Spleen (tissue), 11 donors: ENCODE data around the gene SPEN. TPM values are rescaled to one million over a fixed set of nuclear protein-coding genes. Genes with fewer than 3 reads are reported as not detected.

Experiments used
- DNase-seq: peaks from one replicate; pipeline ENCODE4 v3.0.0-alpha.2; 2020
- H3K27ac ChIP-seq, 8 donors: fragments of 200-600 bp; sonication (generic) in 7 of 8; 1 replicate in 4 of 8; 2 replicates in 4 of 8; pipeline versions ENCODE4 v1.5.0 to v1.8.0; 2016 to 2021; ENCODE audit warnings: inconsistent platforms in 4 of 8, mild to moderate bottlenecking in 4 of 8, moderate library complexity in 1 of 8
- H3K27me3 ChIP-seq, 7 donors: fragments of 200-600 bp; sonication (generic) in 6 of 7; replicated peaks in 1 of 7; 1 replicate in 4 of 7; 2 replicates in 3 of 7; pipeline versions ENCODE4 v1.5.0 to v1.8.0; 2016 to 2021; ENCODE audit warnings: inconsistent platforms in 3 of 7, mild to moderate bottlenecking in 1 of 7
- H3K36me3 ChIP-seq, 6 donors: fragments of 200-600 bp; sonication (generic) in 5 of 6; 1 replicate in 4 of 6; 2 replicates in 2 of 6; pipeline versions ENCODE4 v1.5.0 to v1.8.0; 2016 to 2021; ENCODE audit warnings: inconsistent platforms in 2 of 6
- H3K4me1 ChIP-seq, 6 donors: fragments of 200-600 bp; sonication (generic) in 5 of 6; 1 replicate in 3 of 6; 2 replicates in 3 of 6; pipeline versions ENCODE4 v1.5.0 to v1.8.0; 2016 to 2021; ENCODE audit warnings: inconsistent platforms in 3 of 6
- H3K4me3 ChIP-seq, 8 donors: fragments of 200-600 bp; sonication (generic) in 7 of 8; 1 replicate in 4 of 8; 2 replicates in 4 of 8; pipeline versions ENCODE4 v1.5.0 to v1.8.0; 2016 to 2021; ENCODE audit warnings: inconsistent platforms in 4 of 8, mild to moderate bottlenecking in 4 of 8, moderate library complexity in 2 of 8
- H3K9me3 ChIP-seq, 8 donors: fragments of 200-600 bp; sonication (generic) in 7 of 8; 1 replicate in 4 of 8; 2 replicates in 4 of 8; pipeline versions ENCODE4 v1.5.0 to v1.8.0; 2016 to 2021; ENCODE audit warnings: inconsistent platforms in 4 of 8
- CTCF ChIP-seq, 11 experiments: fragments of 200-600 bp in 7 of 11; fragments of 450-650 bp in 4 of 11; sonication (generic) in 4 of 11; IDR thresholded peaks in 8 of 11; conservative IDR thresholded peaks in 3 of 11; 1 replicate in 7 of 11; 2 replicates in 4 of 11; pipeline versions ENCODE4 v1.4.0 to v1.8.0; 2016 to 2021; ENCODE audit warnings: antibody characterized with exemption in 11 of 11, inconsistent platforms in 4 of 11, mild to moderate bottlenecking in 1 of 11
- POLR2A ChIP-seq, 3 donors: fragments of 450-650 bp; IDR thresholded peaks; one replicate each; pipeline ENCODE4 v1.5.1; 2017; ENCODE audit warnings: antibody characterized with exemption in 3 of 3, mild to moderate bottlenecking in 1 of 3
- POLR2AphosphoS5 ChIP-seq, 3 donors: sonication (generic); formaldehyde crosslinking; IDR thresholded peaks; one replicate each; pipeline ENCODE4 v1.5.1; 2017; ENCODE audit warnings: antibody characterized with exemption in 3 of 3
- WGBS, 5 donors: extraction: QIAGEN DNeasy Blood & Tissue Kit in 3 of 5; methylation state at CpG; one replicate each; pipeline versions ENCODE4 v1.1.5 to v1.1.7; 2013 to 2018; 5-methylcytosine and 5-hydroxymethylcytosine counted together
- intact Hi-C: fragments of 100-400 bp; cut with DNase I; formaldehyde crosslinking; loops from one replicate; pipeline ENCODE4 v1.15.0; 2023; ENCODE audit warnings: low total_unique reads
- polyA plus RNA-seq, 3 donors: library from polyadenylated mRNA; stranded (reverse); fragments of 200-250 nt; gene quantifications; one replicate each; pipeline ENCODE4 v1.2.1, GENCODE V29; 2013
- total RNA-seq, 7 donors: library from RNA; depleted of rRNA in 3 of 7; stranded (reverse); fragments of >200 nt in 3 of 7; fragmentation: NEBNext Ultra II Directional in 4 of 7; extraction: Animal tissue kit (Norgen Biotek cat#: 25700) in 4 of 7; gene quantifications; one replicate each; pipeline versions ENCODE4 v1.1.0 to v1.2.1, GENCODE V29; 2016 to 2021
- donor health status: healthy with polysubstance abuse.
- donor health status: DM: no; HTN: no; CAD: no; lungs with moderate emphysema.
- donor health status: DM: no; HTN: no; CAD: no.
- donor health status: Bipolar disorder and iron deficiency.
- donor health status: healthy.
- donor health status: DM: no; HTN: no; CAD: no.
- donor health status: DM: yes; HTN: yes; CAD: no.

Gene SPEN
- total and polyA plus RNA-seq, 10 donors: 8.0 to 75.9 (median 58.4) TPM

GRCh38 chr1:15852036-15852827 is 4.7 kb downstream of the SPEN start:
- no peak for TF ChIP-seq CTCF (IDR thresholded peaks at IDR 0.05 in 8 of 11, conservative IDR thresholded peaks at IDR 0.05 in 3 of 11)
- no peak for TF ChIP-seq POLR2A (IDR thresholded peaks at IDR 0.05)
- no peak for TF ChIP-seq POLR2AphosphoS5 (IDR thresholded peaks at IDR 0.05)
- Histone ChIP-seq H3K9me3 (no peaks in the 10 kb centered on the region), H3K4me1 (peaks cover 32 to 86% (median 75%) of the 10 kb centered on the region in 6 donors), H3K27ac (peak overlapping the region in 6 of 8 donors; percentile 0 to 99 (median 98)), H3K27me3 (no peaks in the 10 kb centered on the region), H3K4me3 (peak overlapping the region in 2 of 8 donors; percentile 9 to 13), H3K36me3 (no peaks in the 10 kb centered on the region)
- 39 to 51% (median 40%) methylated on average over 6 of the region's 6 CpGs for WGBS, 5 donors
- intact Hi-C loops: loop anchor here (10.0 kb wide), 1 partner anchor 63 kb away; no protein-coding TSS in a partner anchor
- DNase-seq: no peak

GRCh38 chr1:15852828-15853302 is 5.4 kb downstream of the SPEN start:
- TF ChIP-seq POLR2AphosphoS5 (IDR thresholded peaks at IDR 0.05): no peak
- TF ChIP-seq POLR2A (IDR thresholded peaks at IDR 0.05): no peak
- no peak for TF ChIP-seq CTCF (IDR thresholded peaks at IDR 0.05 in 8 of 11, conservative IDR thresholded peaks at IDR 0.05 in 3 of 11)
- intact Hi-C loops: loop anchor here (10.0 kb wide), 1 partner anchor 62 kb away; no protein-coding TSS in a partner anchor
- DNase-seq: no peak
- H3K27me3 ChIP-seq: no peaks in the 10 kb centered on the region
- WGBS, 5 donors: 82 to 89% (median 86%) methylated on average over 3 of the region's 3 CpGs
- H3K9me3 ChIP-seq: no peaks in the 10 kb centered on the region
- no peak overlapping the region for H3K27ac ChIP-seq
- no peaks in the 10 kb centered on the region for H3K36me3 ChIP-seq
- peaks cover 32 to 92% (median 78%) of the 10 kb centered on the region in 6 donors for H3K4me1 ChIP-seq
- no peak overlapping the region for H3K4me3 ChIP-seq

GRCh38 chr1:15856888-15857287 is 9.4 kb downstream of the SPEN start:
- no peak overlapping the region for H3K4me3 ChIP-seq
- H3K9me3 ChIP-seq: no peaks in the 10 kb centered on the region
- peak; percentile 24 for DNase-seq
- no peaks in the 10 kb centered on the region for H3K36me3 ChIP-seq
- WGBS, 5 donors: 87 to 93% (median 91%) methylated on average over 5 of the region's 5 CpGs
- no peaks in the 10 kb centered on the region for H3K27me3 ChIP-seq
- intact Hi-C loops: loop anchor here (10.0 kb wide), 1 partner anchor 58 kb away; no protein-coding TSS in a partner anchor
- TF ChIP-seq POLR2A (IDR thresholded peaks at IDR 0.05) (no peak), CTCF (IDR thresholded peaks at IDR 0.05 in 8 of 11, conservative IDR thresholded peaks at IDR 0.05 in 3 of 11) (no peak), POLR2AphosphoS5 (IDR thresholded peaks at IDR 0.05) (no peak)
- H3K4me1 ChIP-seq: peaks cover 21 to 97% (median 76%) of the 10 kb centered on the region in 6 donors
- H3K27ac ChIP-seq: no peak overlapping the region

GRCh38 chr1:15858069-15858670 is 10.7 kb downstream of the SPEN start:
- no peak for TF ChIP-seq CTCF (IDR thresholded peaks at IDR 0.05 in 8 of 11, conservative IDR thresholded peaks at IDR 0.05 in 3 of 11)
- TF ChIP-seq POLR2A (IDR thresholded peaks at IDR 0.05): no peak
- TF ChIP-seq POLR2AphosphoS5 (IDR thresholded peaks at IDR 0.05): no peak
- no peak overlapping the region for H3K4me3 ChIP-seq
- WGBS, 5 donors: 65 to 83% (median 73%) methylated on average over 6 of the region's 6 CpGs
- H3K9me3 ChIP-seq: no peaks in the 10 kb centered on the region
- intact Hi-C loops: loop anchor here (10.0 kb wide), 1 partner anchor 57 kb away; no protein-coding TSS in a partner anchor
- no peaks in the 10 kb centered on the region for H3K36me3 ChIP-seq
- no peak overlapping the region for H3K27ac ChIP-seq
- no peaks in the 10 kb centered on the region for H3K27me3 ChIP-seq
- no peak for DNase-seq
- peaks cover 9 to 97% (median 71%) of the 10 kb centered on the region in 6 donors for H3K4me1 ChIP-seq
